Activated B cell treated with CpG ODN at 0.5 μM for 24 hours (primary cell): Measurements from ENCODE around the gene ALG12. TPM values are rescaled to one million over a fixed set of nuclear protein-coding genes. Genes with fewer than 3 reads are reported as not detected.

Source experiments
- ATAC-seq: fragments of 200-7000 bp; cut with Tn5 transposase; one replicate; pipeline ENCODE4 v1.10.0; 2021; ENCODE audit warnings: low read depth, mild to moderate bottlenecking, moderate library complexity
- CTCF ChIA-PET: fragments of 350-600 bp; sonication (Branson Sonifier 250); formaldehyde crosslinking; loops from one replicate; lab custom pipeline; 2021; ENCODE audit warnings: antibody characterized with exemption; lab: Charles Lee
- POLR2A ChIA-PET: fragments of 350-600 bp; sonication (Branson Sonifier 250); formaldehyde crosslinking; loops from one replicate; lab custom pipeline; 2021; ENCODE audit warnings: antibody characterized with exemption; lab: Charles Lee
- DNase-seq: peaks from one replicate; pipeline ENCODE4 v3.0.0; 2022
- H3K27ac Mint-ChIP-seq: one replicate; pipeline ENCODE4 v1.8.0; 2020; ENCODE audit warnings: mixed read lengths
- H3K27me3 Mint-ChIP-seq: one replicate; pipeline ENCODE4 v1.8.0; 2021; ENCODE audit warnings: mixed read lengths
- H3K36me3 Mint-ChIP-seq: one replicate; pipeline ENCODE4 v1.8.0; 2021; ENCODE audit warnings: low read depth, mixed read lengths
- H3K4me1 Mint-ChIP-seq: one replicate; pipeline ENCODE4 v1.8.0; 2021; ENCODE audit warnings: mixed read lengths
- H3K4me3 Mint-ChIP-seq: one replicate; pipeline ENCODE4 v1.8.0; 2020; ENCODE audit warnings: mild to moderate bottlenecking, mixed read lengths
- H3K9me3 Mint-ChIP-seq: one replicate; pipeline ENCODE4 v1.8.0; 2020; ENCODE audit warnings: mixed read lengths
- intact Hi-C: fragments of 100-400 bp; cut with micrococcal nuclease; formaldehyde crosslinking; loops from one replicate; pipeline ENCODE4 v1.15.1; 2024
- total RNA-seq: library from RNA; stranded (reverse); gene quantifications from 2 replicates; pipeline ENCODE4 v1.2.3, GENCODE V29; 2022
- TF ChIP-seq, protein P1 (sequence below): fragments of 200-600 bp; IDR thresholded peaks from one replicate; pipeline ENCODE4 v1.8.0; 2022; ENCODE audit warnings: antibody characterized with exemption, mild to moderate bottlenecking

Gene ALG12
- total RNA-seq, 1 donor from 2014 or later: 18.2 TPM

- Mint-ChIP-seq H3K36me3 (peaks cover 32% of the 10 kb centered on the region), H3K27ac (no peak overlapping the region), H3K4me3 (no peak overlapping the region), H3K27me3 (no peaks in the 10 kb centered on the region), H3K9me3 (no peaks in the 10 kb centered on the region), H3K4me1 (peaks cover 16% of the 10 kb centered on the region)
- ChIA-PET POLR2A (no interaction called here), CTCF (no interaction called here)
- ATAC-seq (no peak), DNase-seq (no peak)
- intact Hi-C loops: no loop called here
- TF ChIP-seq, protein P1, sequence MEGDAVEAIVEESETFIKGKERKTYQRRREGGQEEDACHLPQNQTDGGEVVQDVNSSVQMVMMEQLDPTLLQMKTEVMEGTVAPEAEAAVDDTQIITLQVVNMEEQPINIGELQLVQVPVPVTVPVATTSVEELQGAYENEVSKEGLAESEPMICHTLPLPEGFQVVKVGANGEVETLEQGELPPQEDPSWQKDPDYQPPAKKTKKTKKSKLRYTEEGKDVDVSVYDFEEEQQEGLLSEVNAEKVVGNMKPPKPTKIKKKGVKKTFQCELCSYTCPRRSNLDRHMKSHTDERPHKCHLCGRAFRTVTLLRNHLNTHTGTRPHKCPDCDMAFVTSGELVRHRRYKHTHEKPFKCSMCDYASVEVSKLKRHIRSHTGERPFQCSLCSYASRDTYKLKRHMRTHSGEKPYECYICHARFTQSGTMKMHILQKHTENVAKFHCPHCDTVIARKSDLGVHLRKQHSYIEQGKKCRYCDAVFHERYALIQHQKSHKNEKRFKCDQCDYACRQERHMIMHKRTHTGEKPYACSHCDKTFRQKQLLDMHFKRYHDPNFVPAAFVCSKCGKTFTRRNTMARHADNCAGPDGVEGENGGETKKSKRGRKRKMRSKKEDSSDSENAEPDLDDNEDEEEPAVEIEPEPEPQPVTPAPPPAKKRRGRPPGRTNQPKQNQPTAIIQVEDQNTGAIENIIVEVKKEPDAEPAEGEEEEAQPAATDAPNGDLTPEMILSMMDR: no peak
Measured at GRCh38 chr22:49879871-49880270, 38.4 kb downstream of the ALG12 start.

DNA sequence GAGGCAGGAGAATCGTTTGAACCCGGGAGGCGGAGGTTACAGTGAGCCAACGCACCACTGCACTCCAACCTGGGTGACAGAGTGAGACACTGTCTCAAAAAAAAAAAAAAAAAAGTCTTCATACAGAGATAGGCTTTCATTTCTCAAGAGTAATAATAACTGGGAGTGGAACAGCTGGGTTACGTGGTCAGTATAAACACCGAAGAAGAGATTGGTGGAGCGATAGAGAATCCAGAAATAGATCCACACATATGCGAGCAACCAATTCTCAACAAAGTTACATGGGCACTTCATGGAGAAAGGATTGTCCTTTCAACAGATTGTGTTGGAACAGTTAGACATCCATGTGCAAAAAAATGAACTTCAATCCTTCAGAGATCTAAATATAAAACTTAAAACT, 40.0 kb downstream of the ALG12 start:
- Mint-ChIP-seq H3K27me3 (no peaks in the 10 kb centered on the region), H3K4me3 (no peak overlapping the region), H3K27ac (no peak overlapping the region), H3K9me3 (no peaks in the 10 kb centered on the region), H3K4me1 (peaks cover 16% of the 10 kb centered on the region), H3K36me3 (peaks cover 19% of the 10 kb centered on the region)
- ChIA-PET CTCF (no interaction called here), POLR2A (no interaction called here)
- DNase-seq (no peak), ATAC-seq (no peak)
- intact Hi-C loops: no loop called here
- TF ChIP-seq, protein P1: no peak

DNA sequence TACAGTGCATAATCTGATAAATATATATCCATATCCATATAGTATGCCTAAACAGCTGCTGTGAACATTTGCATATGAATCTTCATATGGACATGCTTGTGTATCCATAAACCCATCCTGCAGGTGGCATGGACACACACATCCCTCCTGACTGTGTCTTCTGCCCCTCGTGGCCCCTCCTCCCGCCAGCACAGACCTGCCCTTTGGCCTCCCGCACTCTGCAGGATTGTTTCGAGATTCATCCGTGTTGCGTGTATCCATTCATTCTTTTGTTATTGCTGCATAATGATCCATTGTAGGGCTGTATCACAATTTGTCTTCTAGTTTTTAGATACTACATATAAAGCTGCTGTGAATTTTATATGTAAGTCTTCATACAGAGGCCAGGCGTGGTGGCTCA, 40.6 kb downstream of the ALG12 start:
- H3K36me3 Mint-ChIP-seq: peaks cover 15% of the 10 kb centered on the region
- intact Hi-C loops: no loop called here
- no peaks in the 10 kb centered on the region for H3K9me3 Mint-ChIP-seq
- DNase-seq: no peak
- POLR2A ChIA-PET: no interaction called here
- no peaks in the 10 kb centered on the region for H3K27me3 Mint-ChIP-seq
- TF ChIP-seq, protein P1: no peak
- ATAC-seq: no peak
- H3K4me3 Mint-ChIP-seq: no peak overlapping the region
- H3K27ac Mint-ChIP-seq: no peak overlapping the region
- CTCF ChIA-PET: no interaction called here
- H3K4me1 Mint-ChIP-seq: peaks cover 16% of the 10 kb centered on the region

GRCh38 chr22:49873228-49873940, 44.9 kb downstream of the ALG12 start:
- peaks cover 8% of the 10 kb centered on the region for H3K9me3 Mint-ChIP-seq
- peaks cover 7% of the 10 kb centered on the region for H3K4me1 Mint-ChIP-seq
- intact Hi-C loops: no loop called here
- TF ChIP-seq, protein P1: no peak
- ChIA-PET POLR2A (no interaction called here), CTCF (no interaction called here)
- DNase-seq (no peak), ATAC-seq (no peak)
- no peak overlapping the region for H3K4me3 Mint-ChIP-seq
- H3K27ac Mint-ChIP-seq: no peak overlapping the region
- H3K36me3 Mint-ChIP-seq: peaks cover 28% of the 10 kb centered on the region
- no peaks in the 10 kb centered on the region for H3K27me3 Mint-ChIP-seq

GRCh38 chr22:49872347-49872746, 45.9 kb downstream of the ALG12 start:
- no peaks in the 10 kb centered on the region for H3K27me3 Mint-ChIP-seq
- CTCF ChIA-PET: no interaction called here
- DNase-seq: no peak

More at GRCh38 chr22:49872347-49872746, 45.9 kb downstream of the ALG12 start:
- TF ChIP-seq, protein P1: no peak
- H3K36me3 Mint-ChIP-seq: peaks cover 29% of the 10 kb centered on the region
- no peak for ATAC-seq
- POLR2A ChIA-PET: no interaction called here
- peaks cover 8% of the 10 kb centered on the region for H3K9me3 Mint-ChIP-seq
- intact Hi-C loops: no loop called here
- H3K27ac Mint-ChIP-seq: no peak overlapping the region
- no peak overlapping the region for H3K4me3 Mint-ChIP-seq
- H3K4me1 Mint-ChIP-seq: peaks cover 5% of the 10 kb centered on the region
